Left ventricle myocardium inferior (tissue), 1 donor: Measurements from ENCODE around the gene DLX1. TPM values are rescaled to one million over a fixed set of nuclear protein-coding genes. Genes with fewer than 3 reads are reported as not detected.

ENCODE experiments used
- DNase-seq: peaks from one replicate; pipeline ENCODE4 v3.0.0-alpha.2; 2020
- H3K27ac ChIP-seq: fragments of 200-600 bp; replicated peaks from 2 replicates; pipeline ENCODE4 v1.8.0; 2021
- H3K27me3 ChIP-seq: fragments of 200-600 bp; 2 replicates; pipeline ENCODE4 v1.8.0; 2021; ENCODE audit warnings: low read depth
- H3K36me3 ChIP-seq: fragments of 200-600 bp; 2 replicates; pipeline ENCODE4 v1.8.0; 2021
- H3K4me1 ChIP-seq: fragments of 200-600 bp; 2 replicates; pipeline ENCODE4 v1.8.0; 2021
- H3K4me3 ChIP-seq: fragments of 200-600 bp; 2 replicates; pipeline ENCODE4 v1.8.0; 2021; ENCODE audit warnings: mild to moderate bottlenecking, moderate library complexity
- H3K9me3 ChIP-seq: fragments of 200-600 bp; replicated peaks from 2 replicates; pipeline ENCODE4 v1.8.0; 2021
- intact Hi-C: fragments of 100-400 bp; cut with micrococcal nuclease; formaldehyde crosslinking; loops from one replicate; pipeline ENCODE4 v1.11.0; 2022
- total RNA-seq: library from RNA; stranded (reverse); fragmentation: NEBNext Ultra II Directional; extraction: Animal tissue kit (Norgen Biotek cat#: 25700); gene quantifications from one replicate; pipeline ENCODE4 v1.2.1, GENCODE V29; 2021
- TF ChIP-seq, protein P1 (sequence below): fragments of 200-600 bp; IDR thresholded peaks from 2 replicates; pipeline ENCODE4 v1.8.0; 2021; ENCODE audit warnings: antibody characterized with exemption, mild to moderate bottlenecking, borderline replicate concordance
- donor health status: DM: no; HTN: yes; CAD: no; lungs with severe emphysema.

Gene DLX1
- total RNA-seq, 1 donor from 2014 or later = not detected

DNA sequence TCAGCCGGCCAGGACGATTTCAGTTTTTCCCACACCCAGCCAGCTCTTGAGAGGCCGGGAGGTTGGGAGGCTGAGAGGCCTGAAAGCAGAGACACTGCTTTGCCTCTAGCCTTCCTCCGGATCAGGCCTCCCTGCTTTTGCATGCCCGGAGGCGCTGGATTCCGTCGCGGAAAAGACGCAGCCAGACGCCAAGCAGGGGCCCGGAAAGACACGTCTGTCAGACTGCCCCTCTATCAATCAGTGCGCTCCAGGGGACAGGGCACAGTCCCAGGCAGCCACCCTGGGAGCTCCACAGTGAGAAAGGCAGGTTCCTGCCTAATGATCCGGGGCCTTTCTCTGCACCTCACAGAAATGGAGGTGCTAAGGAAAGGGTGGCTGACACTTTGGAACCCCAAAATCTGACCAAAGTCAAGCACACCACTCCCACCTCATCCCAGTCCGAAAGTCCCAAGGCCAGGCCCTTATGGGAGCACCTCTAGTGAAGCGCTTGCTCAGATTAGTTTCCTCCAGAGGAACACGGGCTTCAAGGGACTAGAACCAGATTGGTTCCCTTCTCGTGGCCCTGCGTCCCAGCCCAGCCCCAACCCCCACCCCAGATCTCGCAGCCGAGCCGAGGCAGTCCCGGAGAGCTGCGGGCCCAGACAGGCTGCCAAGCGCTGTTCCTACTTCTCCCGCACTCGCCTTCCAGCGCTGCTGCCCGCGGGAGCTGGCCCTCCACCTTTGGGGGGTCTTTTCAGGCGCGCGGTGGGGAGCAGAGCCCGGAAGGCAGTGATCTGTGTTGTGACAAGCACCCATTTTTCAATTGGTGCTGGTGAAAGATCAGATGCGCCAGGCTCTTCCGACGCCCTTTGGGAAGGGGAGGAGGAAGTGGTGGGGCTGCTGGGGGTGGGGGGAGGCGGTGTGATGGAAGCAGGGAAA, 5.0 kb downstream of the DLX1 start:
- H3K4me1 ChIP-seq = peaks cover 37% of the 10 kb centered on the region
- DNase-seq = no peak
- no peak overlapping the region for H3K27ac ChIP-seq
- H3K36me3 ChIP-seq = no peaks in the 10 kb centered on the region
- H3K4me3 ChIP-seq = no peak overlapping the region
- no peaks in the 10 kb centered on the region for H3K9me3 ChIP-seq
- H3K27me3 ChIP-seq = peaks cover 100% of the 10 kb centered on the region
- intact Hi-C loops = no loop called here
- TF ChIP-seq, protein P1, sequence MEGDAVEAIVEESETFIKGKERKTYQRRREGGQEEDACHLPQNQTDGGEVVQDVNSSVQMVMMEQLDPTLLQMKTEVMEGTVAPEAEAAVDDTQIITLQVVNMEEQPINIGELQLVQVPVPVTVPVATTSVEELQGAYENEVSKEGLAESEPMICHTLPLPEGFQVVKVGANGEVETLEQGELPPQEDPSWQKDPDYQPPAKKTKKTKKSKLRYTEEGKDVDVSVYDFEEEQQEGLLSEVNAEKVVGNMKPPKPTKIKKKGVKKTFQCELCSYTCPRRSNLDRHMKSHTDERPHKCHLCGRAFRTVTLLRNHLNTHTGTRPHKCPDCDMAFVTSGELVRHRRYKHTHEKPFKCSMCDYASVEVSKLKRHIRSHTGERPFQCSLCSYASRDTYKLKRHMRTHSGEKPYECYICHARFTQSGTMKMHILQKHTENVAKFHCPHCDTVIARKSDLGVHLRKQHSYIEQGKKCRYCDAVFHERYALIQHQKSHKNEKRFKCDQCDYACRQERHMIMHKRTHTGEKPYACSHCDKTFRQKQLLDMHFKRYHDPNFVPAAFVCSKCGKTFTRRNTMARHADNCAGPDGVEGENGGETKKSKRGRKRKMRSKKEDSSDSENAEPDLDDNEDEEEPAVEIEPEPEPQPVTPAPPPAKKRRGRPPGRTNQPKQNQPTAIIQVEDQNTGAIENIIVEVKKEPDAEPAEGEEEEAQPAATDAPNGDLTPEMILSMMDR = no peak

DNA sequence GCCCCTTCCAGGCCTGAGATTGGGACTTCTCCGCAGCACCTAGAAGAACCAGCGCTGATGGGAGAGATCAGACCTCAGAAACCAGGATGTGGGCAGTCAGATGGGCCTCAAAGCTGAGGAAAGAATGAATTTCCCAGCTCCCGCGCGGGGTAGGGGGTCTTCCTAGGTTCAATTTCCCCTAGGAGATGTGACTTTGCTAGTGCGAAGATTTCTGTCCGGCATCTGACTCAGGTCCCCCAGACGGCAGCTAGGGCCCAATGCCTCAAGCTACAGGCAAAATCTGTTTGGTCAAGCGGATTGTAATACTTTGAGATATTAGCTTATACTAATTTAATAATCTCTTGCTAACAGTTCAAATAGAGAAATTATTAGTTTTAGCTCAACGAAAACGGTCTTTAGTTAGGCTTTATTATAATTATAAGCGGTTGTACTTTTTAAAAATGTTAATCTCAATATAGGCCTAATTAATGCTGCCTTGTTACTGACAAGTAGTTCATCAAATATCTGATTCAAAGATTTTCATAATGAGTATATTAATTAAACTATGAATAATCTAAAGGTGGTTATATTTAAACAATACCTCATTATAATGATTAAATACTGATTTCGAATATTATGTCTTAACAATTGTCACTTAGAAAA, 5.8 kb downstream of the DLX1 start:
- H3K36me3 ChIP-seq = no peaks in the 10 kb centered on the region
- DNase-seq = no peak
- H3K4me1 ChIP-seq = peaks cover 37% of the 10 kb centered on the region
- no peak overlapping the region for H3K27ac ChIP-seq
- H3K4me3 ChIP-seq = no peak overlapping the region
- TF ChIP-seq, protein P1 = no peak
- H3K9me3 ChIP-seq = no peaks in the 10 kb centered on the region
- intact Hi-C loops = no loop called here
- peaks cover 100% of the 10 kb centered on the region for H3K27me3 ChIP-seq

DNA sequence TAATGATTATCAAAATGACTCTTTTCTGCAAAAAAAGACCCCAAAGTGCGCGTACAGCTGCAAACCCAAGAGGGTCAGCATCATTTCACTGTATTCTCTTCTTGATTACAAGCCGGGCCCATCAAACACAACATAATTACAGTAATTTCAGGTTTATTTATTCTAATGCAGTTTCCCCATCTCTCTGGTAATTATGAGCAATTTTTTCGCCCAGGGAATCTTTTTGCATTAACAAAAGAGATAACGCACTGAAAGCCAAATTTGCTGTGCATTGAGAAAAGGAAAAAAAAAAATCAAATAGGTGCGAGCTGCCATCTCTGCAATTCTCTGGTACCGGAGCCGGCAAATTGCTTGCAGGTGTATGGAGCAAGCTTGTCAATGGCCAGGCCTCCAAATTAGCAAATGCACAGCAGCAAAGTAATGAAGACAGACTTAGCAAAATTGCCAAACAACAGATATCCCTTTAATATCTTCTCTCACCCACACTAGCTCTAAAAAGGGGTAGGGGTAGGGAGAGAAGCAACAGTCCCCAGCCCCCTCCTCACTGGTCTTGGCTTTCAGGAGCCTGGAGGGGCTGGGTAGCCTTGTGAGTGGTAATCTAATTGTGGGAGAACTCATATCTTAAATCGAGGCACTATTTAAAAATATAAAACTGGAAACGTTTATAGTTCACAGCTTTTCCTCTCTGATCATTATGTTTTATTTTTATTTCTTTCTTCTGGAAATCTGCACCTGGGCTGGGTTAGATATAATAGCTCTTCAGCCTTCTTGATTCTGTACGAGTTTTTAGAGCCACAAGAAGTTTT, 6.7 kb downstream of the DLX1 start:
- DNase-seq = no peak
- Histone ChIP-seq H3K27ac (no peak overlapping the region), H3K27me3 (peaks cover 100% of the 10 kb centered on the region), H3K9me3 (no peaks in the 10 kb centered on the region), H3K4me3 (no peak overlapping the region), H3K4me1 (peaks cover 37% of the 10 kb centered on the region), H3K36me3 (no peaks in the 10 kb centered on the region)
- intact Hi-C loops = no loop called here
- TF ChIP-seq, protein P1 = no peak

DNA sequence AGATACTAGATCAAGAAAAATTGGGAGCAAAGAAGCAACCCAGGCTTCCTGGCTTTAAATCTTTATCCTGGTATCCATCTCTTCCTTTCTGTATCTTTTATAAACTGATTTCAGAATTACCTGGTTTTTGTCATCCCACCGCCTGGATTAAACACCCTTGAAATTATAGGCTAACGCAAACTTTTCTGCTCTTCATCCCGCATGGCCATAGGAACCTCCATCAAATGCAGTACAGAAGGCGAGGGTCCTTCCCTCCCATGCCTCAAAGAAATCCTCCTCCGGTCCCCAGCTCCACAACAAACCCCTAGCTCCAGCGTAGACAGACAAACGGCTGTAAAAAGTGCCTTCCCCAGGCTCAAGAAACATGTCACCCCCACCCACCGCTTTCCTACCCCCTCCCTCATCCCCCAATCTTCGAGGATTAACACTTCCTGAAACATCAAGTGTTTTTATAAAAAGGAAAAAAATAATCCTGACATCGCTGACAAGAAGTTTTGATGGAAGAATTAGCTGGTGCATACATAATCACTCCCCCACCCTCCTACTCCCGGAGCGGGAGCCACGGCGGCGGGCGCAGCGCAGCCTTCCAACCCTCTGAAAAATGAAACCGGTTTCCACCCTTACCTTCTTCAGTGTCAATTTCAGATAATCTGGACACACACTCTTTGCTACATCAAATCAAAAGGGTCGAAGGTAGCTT, 7.6 kb downstream of the DLX1 start:
- no peak overlapping the region for H3K4me3 ChIP-seq
- H3K27me3 ChIP-seq = peaks cover 100% of the 10 kb centered on the region
- H3K4me1 ChIP-seq = peaks cover 37% of the 10 kb centered on the region
- no peak for DNase-seq
- H3K27ac ChIP-seq = no peak overlapping the region
- no peaks in the 10 kb centered on the region for H3K36me3 ChIP-seq
- no peaks in the 10 kb centered on the region for H3K9me3 ChIP-seq
- intact Hi-C loops = no loop called here
- TF ChIP-seq, protein P1 = no peak
